ENCODE measurements around the gene WAC.
"Not testable (repeated sequence)": the region's sequence is repeated elsewhere in the genome, so short reads cannot be mapped to it uniquely, and the experiment has no call there.

WAC gene

DNA sequence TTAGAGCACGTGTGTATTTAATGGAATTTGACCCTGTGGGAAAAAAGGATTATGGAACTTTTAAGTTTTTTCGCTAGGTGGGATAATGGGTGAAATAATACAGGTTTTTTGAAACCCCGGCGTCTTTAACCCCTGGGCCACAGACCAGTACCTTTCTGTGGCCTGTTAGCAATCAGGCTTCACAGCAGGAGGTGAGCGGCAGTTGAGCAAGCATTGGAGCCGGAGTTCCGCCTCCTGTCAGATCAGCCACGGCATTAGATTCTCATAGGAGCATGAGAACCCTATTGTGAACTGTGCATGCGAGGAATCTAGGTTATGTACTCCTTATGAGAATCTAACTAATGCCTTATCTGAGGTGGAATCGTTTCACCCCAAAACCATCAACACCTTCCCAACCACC is 28.6 kb downstream of the WAC start:
- TF ChIP-seq, protein P1, sequence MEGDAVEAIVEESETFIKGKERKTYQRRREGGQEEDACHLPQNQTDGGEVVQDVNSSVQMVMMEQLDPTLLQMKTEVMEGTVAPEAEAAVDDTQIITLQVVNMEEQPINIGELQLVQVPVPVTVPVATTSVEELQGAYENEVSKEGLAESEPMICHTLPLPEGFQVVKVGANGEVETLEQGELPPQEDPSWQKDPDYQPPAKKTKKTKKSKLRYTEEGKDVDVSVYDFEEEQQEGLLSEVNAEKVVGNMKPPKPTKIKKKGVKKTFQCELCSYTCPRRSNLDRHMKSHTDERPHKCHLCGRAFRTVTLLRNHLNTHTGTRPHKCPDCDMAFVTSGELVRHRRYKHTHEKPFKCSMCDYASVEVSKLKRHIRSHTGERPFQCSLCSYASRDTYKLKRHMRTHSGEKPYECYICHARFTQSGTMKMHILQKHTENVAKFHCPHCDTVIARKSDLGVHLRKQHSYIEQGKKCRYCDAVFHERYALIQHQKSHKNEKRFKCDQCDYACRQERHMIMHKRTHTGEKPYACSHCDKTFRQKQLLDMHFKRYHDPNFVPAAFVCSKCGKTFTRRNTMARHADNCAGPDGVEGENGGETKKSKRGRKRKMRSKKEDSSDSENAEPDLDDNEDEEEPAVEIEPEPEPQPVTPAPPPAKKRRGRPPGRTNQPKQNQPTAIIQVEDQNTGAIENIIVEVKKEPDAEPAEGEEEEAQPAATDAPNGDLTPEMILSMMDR (IDR thresholded peaks at IDR 0.05; ENCODE audit: borderline replicate concordance, control extremely low read depth, extremely low read depth, insufficient read depth, missing control alignments) = no peak
- in situ Hi-C loops (cut with MboI; ENCODE audit: low sequenced_read_pairs, unreplicated experiment) = no loop called here
- DNase-seq (ENCODE audit: low spot score) = no peak

DNA sequence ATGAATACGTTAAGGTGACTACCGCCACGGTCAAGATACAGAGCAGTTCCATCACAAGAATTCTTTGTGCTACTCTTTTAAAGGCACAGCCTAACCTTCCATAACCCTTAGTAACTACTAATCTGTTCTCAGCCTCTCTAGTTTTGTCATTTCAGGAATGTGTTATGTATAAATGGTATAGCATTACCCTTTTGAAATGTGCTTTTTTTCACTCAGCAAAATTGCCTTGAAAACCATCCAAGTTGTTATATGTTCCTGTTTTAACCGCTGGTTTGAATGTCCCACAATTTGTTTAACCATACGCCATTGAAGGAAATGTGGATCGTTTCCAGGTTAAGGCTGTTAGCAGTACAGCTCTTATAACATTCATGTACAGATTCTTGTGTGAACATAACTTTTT is 32.0 kb downstream of the WAC start:
- in situ Hi-C loops (cut with MboI; ENCODE audit: low sequenced_read_pairs, unreplicated experiment) = no loop called here
- DNase-seq (ENCODE audit: low spot score) = no peak
- TF ChIP-seq, protein P1 (IDR thresholded peaks at IDR 0.05; ENCODE audit: borderline replicate concordance, control extremely low read depth, extremely low read depth, insufficient read depth, missing control alignments) = no peak

DNA sequence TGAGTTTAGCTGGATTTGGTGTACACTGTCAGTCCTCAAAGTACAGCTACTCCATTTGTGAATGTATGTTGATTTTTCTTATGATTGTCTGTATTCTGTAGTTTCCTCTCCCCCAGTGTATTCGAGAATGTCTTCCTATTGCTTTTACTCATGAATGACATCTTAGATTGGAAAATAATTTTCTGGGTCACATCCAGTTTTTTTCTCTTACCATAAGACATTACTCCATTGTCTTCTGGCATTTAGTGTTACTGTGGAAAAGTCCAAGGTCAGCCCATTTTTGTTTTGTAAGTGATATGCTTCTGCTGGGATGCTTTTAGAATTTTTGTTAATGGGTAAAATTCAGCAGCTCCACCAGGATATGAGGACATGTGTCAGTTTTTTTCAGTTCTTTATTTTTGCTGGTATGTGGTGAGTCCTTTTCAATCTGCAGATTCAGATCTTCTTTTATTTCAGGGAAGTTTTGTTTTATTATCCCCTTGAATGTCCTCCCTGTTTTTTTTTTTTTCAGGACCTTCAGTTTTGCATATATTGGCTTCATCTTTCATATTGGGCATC is 33.6 kb downstream of the WAC start:
- DNase-seq (ENCODE audit: low spot score) = no peak
- TF ChIP-seq, protein P1 (IDR thresholded peaks at IDR 0.05; ENCODE audit: borderline replicate concordance, control extremely low read depth, extremely low read depth, insufficient read depth, missing control alignments) = no peak
- in situ Hi-C loops (cut with MboI; ENCODE audit: low sequenced_read_pairs, unreplicated experiment) = no loop called here

DNA sequence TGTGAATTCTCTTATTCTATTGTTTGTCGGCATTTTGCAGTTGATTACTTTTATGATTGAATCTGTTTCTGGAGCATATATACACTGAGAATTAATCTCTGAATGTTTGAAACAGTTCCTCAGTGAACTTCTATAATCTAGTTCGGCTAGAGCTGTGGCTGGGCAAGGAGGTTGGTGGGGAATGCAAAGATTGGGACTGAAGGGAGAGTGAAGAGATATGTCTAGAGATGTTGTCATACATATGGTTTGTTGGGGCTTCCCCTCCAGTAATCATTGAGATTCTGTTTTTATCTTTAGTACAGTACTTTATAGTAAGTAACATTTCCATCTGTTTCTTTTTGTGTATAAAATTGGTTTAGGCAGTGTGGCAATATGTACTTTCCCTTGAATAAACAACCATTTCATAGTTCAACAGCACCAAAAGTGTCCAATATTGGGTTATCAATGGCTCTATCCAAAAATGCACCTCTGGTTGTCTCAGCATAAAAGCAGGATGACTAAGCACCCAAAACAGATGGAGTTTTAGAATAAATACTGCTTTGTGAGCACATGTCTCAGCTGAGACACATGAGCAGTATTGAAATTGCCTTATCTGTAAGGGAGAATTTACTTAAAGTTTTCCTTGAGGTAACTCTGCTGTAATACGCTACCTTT is 36.7 kb downstream of the WAC start:
- in situ Hi-C loops (cut with MboI; ENCODE audit: low sequenced_read_pairs, unreplicated experiment) = no loop called here
- no peak for DNase-seq (ENCODE audit: low spot score)
- TF ChIP-seq, protein P1 (IDR thresholded peaks at IDR 0.05; ENCODE audit: borderline replicate concordance, control extremely low read depth, extremely low read depth, insufficient read depth, missing control alignments) = no peak

DNA sequence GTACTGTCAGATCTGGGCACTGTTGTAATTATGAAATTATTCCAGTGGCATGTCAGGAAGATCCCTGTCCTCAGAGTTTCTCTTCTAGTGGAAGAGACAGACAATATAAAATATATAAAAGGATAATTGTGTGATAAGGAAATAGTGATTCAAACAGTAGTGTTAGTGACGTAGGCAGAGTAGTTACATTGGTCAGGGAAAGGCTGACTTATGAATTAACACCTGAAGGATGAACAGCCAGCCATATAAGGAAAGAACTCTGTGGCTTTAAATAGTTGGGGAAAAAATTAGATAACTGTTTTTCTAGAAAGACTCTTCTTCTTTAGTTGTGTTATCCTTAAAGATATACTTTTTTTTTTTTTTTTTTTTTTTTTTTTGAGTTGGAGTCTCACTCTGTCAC is 37.7 kb downstream of the WAC start:
- TF ChIP-seq, protein P1 (IDR thresholded peaks at IDR 0.05; ENCODE audit: borderline replicate concordance, control extremely low read depth, extremely low read depth, insufficient read depth, missing control alignments) = no peak
- no peak for DNase-seq (ENCODE audit: low spot score)
- in situ Hi-C loops (cut with MboI; ENCODE audit: low sequenced_read_pairs, unreplicated experiment) = no loop called here

DNA sequence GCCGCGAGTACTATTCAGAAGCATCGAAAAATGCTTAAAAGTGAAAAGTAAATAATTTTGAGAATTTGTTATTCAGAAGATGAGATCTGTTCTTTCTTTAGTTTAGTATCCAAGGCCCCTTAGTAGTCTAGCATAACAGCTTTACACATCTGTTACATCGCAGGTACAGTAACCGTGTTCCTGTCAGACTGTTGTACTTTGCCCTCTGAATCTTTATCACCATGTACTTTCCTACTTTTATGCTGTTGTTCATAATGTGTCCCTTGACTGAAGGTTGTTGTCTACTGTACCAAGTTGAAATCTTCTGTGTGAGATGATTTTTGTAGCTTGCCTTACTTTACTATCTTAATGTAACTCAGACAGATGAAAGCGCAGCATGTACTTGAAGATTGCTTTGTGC is 38.3 kb downstream of the WAC start:
- TF ChIP-seq, protein P1 (IDR thresholded peaks at IDR 0.05; ENCODE audit: borderline replicate concordance, control extremely low read depth, extremely low read depth, insufficient read depth, missing control alignments) = no peak
- DNase-seq (ENCODE audit: low spot score) = no peak
- in situ Hi-C loops (cut with MboI; ENCODE audit: low sequenced_read_pairs, unreplicated experiment) = no loop called here

DNA sequence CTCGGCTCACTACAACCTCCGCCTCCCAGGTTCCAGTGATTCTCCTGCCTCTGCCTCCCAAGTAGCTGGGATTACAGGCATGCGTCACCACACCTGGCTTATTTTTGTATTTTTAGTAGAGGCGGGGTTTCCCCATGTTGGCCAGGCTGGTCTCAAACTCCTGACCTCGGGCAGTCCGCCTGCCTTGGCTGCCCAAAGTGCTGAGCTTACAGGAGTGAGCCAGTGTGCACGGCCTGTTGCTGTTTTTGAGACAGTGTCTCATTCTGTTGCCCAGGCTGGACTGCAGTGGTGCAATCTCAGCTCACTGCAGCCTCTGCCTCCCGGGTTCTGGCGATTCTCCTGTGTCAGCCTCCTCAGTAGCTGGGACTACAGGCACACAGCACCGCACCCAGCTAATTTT is 41.3 kb downstream of the WAC start:
- in situ Hi-C loops (cut with MboI; ENCODE audit: low sequenced_read_pairs, unreplicated experiment); DNase-seq (ENCODE audit: low spot score): not testable (repeated sequence)
